Colonic mucosa (tissue), 4 donors: ENCODE results near the gene SYT8. TPM values are rescaled to one million over a fixed set of nuclear protein-coding genes. Genes with fewer than 3 reads are reported as not detected.

Experiments used
- DNase-seq: peaks from one replicate; pipeline ENCODE4 v3.0.0-alpha.2; 2020
- H3K27ac ChIP-seq: fragments of 200-600 bp; one replicate; pipeline ENCODE4 v1.8.0; 2021
- H3K27me3 ChIP-seq: fragments of 200-600 bp; one replicate; pipeline ENCODE4 v1.8.0; 2021
- H3K36me3 ChIP-seq: fragments of 200-600 bp; one replicate; pipeline ENCODE4 v1.8.0; 2021
- H3K4me1 ChIP-seq: fragments of 200-600 bp; one replicate; pipeline ENCODE4 v1.8.0; 2021; ENCODE audit warnings: mild to moderate bottlenecking
- H3K4me3 ChIP-seq: fragments of 200-600 bp; one replicate; pipeline ENCODE4 v1.8.0; 2021
- H3K9ac ChIP-seq, 2 donors: one replicate each; pipeline ENCODE4 v1.7.0; 2013; ENCODE audit warnings: control low read depth in 2 of 2, low read depth in 2 of 2, low read length in 2 of 2
- H3K9me3 ChIP-seq: fragments of 200-600 bp; one replicate; pipeline ENCODE4 v1.8.0; 2021
- intact Hi-C: fragments of 100-400 bp; cut with DNase I; formaldehyde crosslinking; loops from one replicate; pipeline ENCODE4 v1.14.1; 2022
- total RNA-seq, 2 donors: library from RNA; stranded (reverse); fragmentation: NEBNext Ultra II Directional in 1 of 2; extraction: Animal tissue kit (Norgen Biotek cat#: 25700) in 1 of 2; gene quantifications; one replicate each; pipeline ENCODE4 v1.2.1, GENCODE V29; 2021
- TF ChIP-seq, protein P1 (sequence below): fragments of 200-600 bp; IDR thresholded peaks from one replicate; pipeline ENCODE4 v1.8.0; 2022; ENCODE audit warnings: antibody characterized with exemption, mild to moderate bottlenecking
- donor health status: healthy.
- donor health status: DM: no; HTN: no; CAD: no.
- donor health status: DM: no; HTN: no; CAD: no.

SYT8 gene
- total RNA-seq, 2 donors from 2014 or later = 1.7 to 3.5 TPM

- DNase-seq = no peak
- Histone ChIP-seq H3K36me3 (no peaks in the 10 kb centered on the region), H3K9me3 (no peaks in the 10 kb centered on the region), H3K4me3 (no peak overlapping the region), H3K27ac (no peak overlapping the region), H3K9ac (no peak overlapping the region), H3K27me3 (no peaks in the 10 kb centered on the region), H3K4me1 (peaks cover 9% of the 10 kb centered on the region)
- intact Hi-C loops = no loop called here
- TF ChIP-seq, protein P1, sequence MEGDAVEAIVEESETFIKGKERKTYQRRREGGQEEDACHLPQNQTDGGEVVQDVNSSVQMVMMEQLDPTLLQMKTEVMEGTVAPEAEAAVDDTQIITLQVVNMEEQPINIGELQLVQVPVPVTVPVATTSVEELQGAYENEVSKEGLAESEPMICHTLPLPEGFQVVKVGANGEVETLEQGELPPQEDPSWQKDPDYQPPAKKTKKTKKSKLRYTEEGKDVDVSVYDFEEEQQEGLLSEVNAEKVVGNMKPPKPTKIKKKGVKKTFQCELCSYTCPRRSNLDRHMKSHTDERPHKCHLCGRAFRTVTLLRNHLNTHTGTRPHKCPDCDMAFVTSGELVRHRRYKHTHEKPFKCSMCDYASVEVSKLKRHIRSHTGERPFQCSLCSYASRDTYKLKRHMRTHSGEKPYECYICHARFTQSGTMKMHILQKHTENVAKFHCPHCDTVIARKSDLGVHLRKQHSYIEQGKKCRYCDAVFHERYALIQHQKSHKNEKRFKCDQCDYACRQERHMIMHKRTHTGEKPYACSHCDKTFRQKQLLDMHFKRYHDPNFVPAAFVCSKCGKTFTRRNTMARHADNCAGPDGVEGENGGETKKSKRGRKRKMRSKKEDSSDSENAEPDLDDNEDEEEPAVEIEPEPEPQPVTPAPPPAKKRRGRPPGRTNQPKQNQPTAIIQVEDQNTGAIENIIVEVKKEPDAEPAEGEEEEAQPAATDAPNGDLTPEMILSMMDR = no peak
Observed at GRCh38 chr11:1824221-1825038, 10.4 kb upstream of the SYT8 start.

GRCh38 chr11:1825039-1825740 lies 9.6 kb upstream of the SYT8 start:
- intact Hi-C loops = no loop called here
- Histone ChIP-seq H3K27ac (no peak overlapping the region), H3K9me3 (no peaks in the 10 kb centered on the region), H3K4me1 (peaks cover 9% of the 10 kb centered on the region), H3K36me3 (no peaks in the 10 kb centered on the region), H3K27me3 (no peaks in the 10 kb centered on the region), H3K9ac (no peak overlapping the region), H3K4me3 (no peak overlapping the region)
- TF ChIP-seq, protein P1 = peak; percentile 33
- peak; percentile 58 for DNase-seq

DNA sequence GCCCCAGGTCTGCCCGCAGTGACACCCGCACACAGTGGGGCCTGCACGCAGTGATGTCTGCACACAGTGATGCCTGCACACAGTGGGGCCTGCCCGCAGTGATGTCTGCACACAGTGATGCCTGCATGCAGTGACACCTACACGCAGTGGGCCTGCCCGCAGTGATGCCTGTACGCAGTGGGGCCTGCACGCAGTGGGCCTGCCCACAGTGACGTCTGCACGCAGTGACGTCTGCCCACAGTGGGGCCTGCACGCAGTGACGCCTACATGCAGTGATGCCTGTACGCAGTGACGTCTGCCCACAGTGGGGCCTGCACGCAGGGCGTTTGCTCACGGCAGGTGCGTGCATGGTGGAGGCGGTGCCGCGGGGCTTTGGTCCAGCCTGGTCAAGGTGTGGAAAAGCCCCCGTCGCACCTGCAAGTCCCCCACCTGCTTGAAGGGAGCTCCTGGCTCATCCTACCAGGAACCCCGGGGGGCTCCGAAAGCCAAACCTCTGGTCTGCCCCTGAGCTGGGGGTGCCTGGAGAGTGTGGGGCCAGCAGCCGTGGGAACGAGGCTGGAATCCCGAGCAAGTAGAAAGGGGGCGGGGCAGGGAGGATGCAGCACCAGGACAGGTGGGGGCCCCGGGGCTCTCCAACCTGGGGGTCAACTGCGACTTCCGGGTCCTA lies 8.9 kb upstream of the SYT8 start:
- H3K4me3 ChIP-seq = no peak overlapping the region
- no peaks in the 10 kb centered on the region for H3K9me3 ChIP-seq
- no peak overlapping the region for H3K27ac ChIP-seq
- TF ChIP-seq, protein P1 = no peak
- H3K9ac ChIP-seq = no peak overlapping the region
- no peak for DNase-seq
- no peaks in the 10 kb centered on the region for H3K36me3 ChIP-seq
- intact Hi-C loops = no loop called here
- H3K27me3 ChIP-seq = no peaks in the 10 kb centered on the region
- peaks cover 9% of the 10 kb centered on the region for H3K4me1 ChIP-seq

DNA sequence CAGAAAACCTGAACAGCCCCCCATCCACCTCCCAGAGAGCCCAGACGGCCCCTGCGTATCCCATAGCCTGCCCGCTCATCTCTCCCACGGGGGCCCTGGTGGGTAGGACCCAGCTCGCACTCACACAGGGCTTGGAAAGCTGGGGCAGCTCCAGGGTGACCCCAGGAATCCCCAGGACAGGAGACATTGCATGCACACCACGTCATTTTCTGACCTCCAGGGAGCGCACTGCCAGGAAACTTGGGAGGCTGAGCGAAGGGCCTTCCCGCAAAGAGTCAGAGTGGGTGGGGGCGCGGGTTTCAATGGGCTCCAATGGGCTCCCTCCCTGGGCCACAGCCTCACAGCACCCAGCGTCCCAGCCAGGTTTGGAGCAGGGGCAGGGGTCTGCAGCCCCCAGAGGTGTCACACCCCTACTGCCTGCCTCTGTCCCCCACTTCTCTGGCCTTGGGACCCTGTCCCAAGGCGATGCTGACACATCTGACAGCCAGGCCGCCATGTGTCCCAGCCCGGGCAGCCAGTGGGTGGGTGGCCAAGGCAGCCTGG lies 8.2 kb upstream of the SYT8 start:
- DNase-seq = peak; percentile 74
- H3K4me1 ChIP-seq = peaks cover 15% of the 10 kb centered on the region
- H3K27ac ChIP-seq = no peak overlapping the region
- H3K9me3 ChIP-seq = no peaks in the 10 kb centered on the region
- no peaks in the 10 kb centered on the region for H3K36me3 ChIP-seq
- TF ChIP-seq, protein P1 = no peak
- no peaks in the 10 kb centered on the region for H3K27me3 ChIP-seq
- intact Hi-C loops = no loop called here
- peak overlapping the region in 1 of 2 donors; percentile 26 for H3K9ac ChIP-seq
- H3K4me3 ChIP-seq = no peak overlapping the region

DNA sequence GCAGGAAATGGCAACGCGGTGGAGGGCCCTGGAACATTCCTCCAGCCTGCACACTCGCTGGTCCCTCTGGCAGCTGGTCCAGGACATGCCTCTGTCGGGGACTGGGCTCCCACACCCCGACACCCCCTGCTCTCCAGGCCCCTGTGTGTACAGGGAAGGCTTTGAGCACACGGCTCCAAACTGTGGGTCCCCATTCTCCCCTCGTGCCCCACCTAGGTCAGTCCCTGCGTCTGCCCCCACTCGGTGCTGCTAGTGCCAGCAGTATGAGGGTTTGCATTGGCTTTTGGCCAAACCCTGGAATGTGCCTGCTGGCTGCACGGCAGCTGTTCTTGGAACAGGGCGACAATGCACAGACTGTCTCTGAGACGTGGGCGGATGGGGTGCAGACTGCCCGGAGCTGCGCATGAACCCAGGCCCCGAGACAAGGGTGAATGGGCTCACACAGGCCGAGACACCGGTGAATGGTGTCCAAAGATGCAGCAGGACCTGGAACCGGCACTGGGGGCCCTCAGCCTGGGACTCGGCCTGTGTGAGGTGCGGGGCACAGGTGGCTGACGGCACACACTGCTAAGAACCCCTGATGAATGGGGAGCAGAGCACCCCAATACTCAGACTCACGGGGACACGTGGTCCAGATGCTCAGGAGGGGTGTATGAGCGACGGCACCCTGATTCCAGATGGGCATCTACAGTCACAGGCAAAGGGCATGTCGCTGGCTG lies 7.5 kb upstream of the SYT8 start:
- H3K27me3 ChIP-seq = no peaks in the 10 kb centered on the region
- peak overlapping the region in 1 of 2 donors; percentile 26 for H3K9ac ChIP-seq
- no peaks in the 10 kb centered on the region for H3K36me3 ChIP-seq
- intact Hi-C loops = no loop called here
- DNase-seq = peak; percentile 79
- H3K27ac ChIP-seq = no peak overlapping the region
- peaks cover 21% of the 10 kb centered on the region for H3K4me1 ChIP-seq
- no peak overlapping the region for H3K4me3 ChIP-seq
- H3K9me3 ChIP-seq = no peaks in the 10 kb centered on the region
- TF ChIP-seq, protein P1 = no peak
